BLaER1 treated with 17β-estradiol and CSF1 and Interleukin-3, amounts not matched to agents 10 nM and 100 nM (cell line): ENCODE measurements around the gene LITAF.
A peak's percentile ranks its signal among the peaks of the same experiment; 100 is the strongest.

Experiments used
- H3K27ac ChIP-seq, 11 experiments: shearing (Covaris generic); formaldehyde crosslinking; 2 replicates each; pipeline ENCODE4 v1.8.1; 2022
- H3K27me3 ChIP-seq, 11 experiments: shearing (Covaris generic); formaldehyde crosslinking; 2 replicates each; pipeline ENCODE4 v1.8.1; 2022
- H3K36me3 ChIP-seq, 11 experiments: shearing (Covaris generic); formaldehyde crosslinking; 2 replicates each; pipeline ENCODE4 v1.8.1; 2022
- H3K4me1 ChIP-seq, 10 experiments: shearing (Covaris generic); formaldehyde crosslinking; 2 replicates each; pipeline ENCODE4 v1.8.1; 2022
- H3K4me2 ChIP-seq, 11 experiments: shearing (Covaris generic); formaldehyde crosslinking; 2 replicates each; pipeline ENCODE4 v1.8.1; 2022
- H3K4me3 ChIP-seq, 10 experiments: shearing (Covaris generic); formaldehyde crosslinking; 2 replicates each; pipeline ENCODE4 v1.8.1; 2022
- H3K9ac ChIP-seq, 11 experiments: shearing (Covaris generic); formaldehyde crosslinking; 2 replicates each; pipeline ENCODE4 v1.8.1; 2022
- H3K9me3 ChIP-seq, 11 experiments: shearing (Covaris generic); formaldehyde crosslinking; replicated peaks in 1 of 11; 2 replicates each; pipeline ENCODE4 v1.8.1; 2022
- H4K20me1 ChIP-seq, 11 experiments: shearing (Covaris generic); formaldehyde crosslinking; 2 replicates each; pipeline ENCODE4 v1.8.1; 2022
- Cebpa-rat ChIP-seq, 11 experiments: shearing (Covaris generic); IDR thresholded peaks; 2 replicates each; pipeline ENCODE4 v1.8.1; 2022

The LITAF gene

DNA sequence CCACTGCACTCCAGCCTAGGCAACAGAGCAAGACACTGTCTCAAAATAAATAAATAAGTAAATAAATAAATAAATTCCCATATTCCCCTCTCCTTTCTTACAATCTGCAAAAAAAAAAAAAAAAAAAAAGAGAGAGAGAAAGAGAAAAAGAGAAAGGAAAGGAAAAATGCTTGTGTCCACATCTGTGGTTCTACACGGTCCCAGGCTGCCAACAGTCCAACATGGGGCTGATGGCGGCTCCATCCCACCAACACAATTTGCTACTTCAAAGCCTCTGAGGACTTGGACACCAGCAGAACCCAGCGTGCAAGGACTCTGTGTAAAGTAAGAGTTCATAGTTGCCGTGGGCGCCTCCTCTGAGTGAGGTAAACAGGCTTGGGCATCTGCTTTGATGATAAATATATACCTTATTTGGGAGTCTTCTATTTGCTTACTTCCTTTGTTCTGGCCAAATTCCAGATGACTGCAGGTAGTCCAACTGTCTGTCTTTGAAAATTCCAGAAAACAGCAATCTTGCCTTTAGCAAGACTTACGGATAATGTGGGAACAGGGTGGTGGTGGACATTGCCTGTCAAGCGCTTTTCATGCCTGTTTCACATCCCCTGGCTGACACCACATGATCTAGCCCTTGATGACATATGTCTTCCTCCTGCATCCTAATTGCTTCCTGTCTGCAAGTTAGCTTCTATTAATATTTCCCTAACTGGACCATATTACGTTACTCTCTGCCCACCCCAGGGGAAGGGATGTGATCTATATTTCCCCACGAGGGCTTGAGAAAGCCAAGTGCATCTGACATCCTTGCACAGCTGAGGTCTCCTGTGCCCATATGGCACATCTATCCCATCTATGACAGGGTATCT is 10.1 kb downstream of the LITAF start:
- H3K27me3 ChIP-seq = peaks cover 3 to 37% (median 18%) of the 10 kb centered on the region in 11 experiments; a peak in 14 of 22 replicates
- peaks cover 70 to 97% (median 84%) of the 10 kb centered on the region in 10 experiments for H3K4me1 ChIP-seq
- peak overlapping the region; percentile 68 to 94 (median 87) for H3K4me2 ChIP-seq
- peaks cover 0 to 74% (median 18%) of the 10 kb centered on the region in 11 experiments; a peak in 16 of 22 replicates for H3K36me3 ChIP-seq
- peaks cover 81 to 100% (median 100%) of the 10 kb centered on the region in 11 experiments for H4K20me1 ChIP-seq
- no peak overlapping the region for H3K4me3 ChIP-seq
- peaks cover 0 to 4% (median 0%) of the 10 kb centered on the region in 11 experiments; a peak in 2 of 22 replicates for H3K9me3 ChIP-seq
- peak overlapping the region in 2 of 11 experiments; percentile 32 to 52; a peak in 4 of 22 replicates for H3K9ac ChIP-seq
- peak in 4 of 11 experiments; percentile 32 to 93 (median 66); a peak in 6 of 22 replicates for TF ChIP-seq Cebpa-rat (IDR thresholded peaks at IDR 0.05)
- H3K27ac ChIP-seq = peak overlapping the region in 5 of 11 experiments; percentile 12 to 75 (median 43); a peak in 7 of 22 replicates

GRCh38 chr16:11575223-11575589 is 11.5 kb downstream of the LITAF start:
- peaks cover 0 to 30% (median 11%) of the 10 kb centered on the region in 11 experiments; a peak in 10 of 22 replicates for H3K27me3 ChIP-seq
- peaks cover 0 to 75% (median 13%) of the 10 kb centered on the region in 11 experiments; a peak in 13 of 22 replicates for H3K36me3 ChIP-seq
- no peak for TF ChIP-seq Cebpa-rat (IDR thresholded peaks at IDR 0.05)
- peaks cover 73 to 97% (median 86%) of the 10 kb centered on the region in 10 experiments for H3K4me1 ChIP-seq
- peak overlapping the region in 5 of 11 experiments; percentile 13 to 59 (median 37); a peak in 6 of 22 replicates for H3K9ac ChIP-seq
- peak overlapping the region in 1 of 10 experiments; percentile 22; a peak in 1 of 20 replicates for H3K4me3 ChIP-seq
- H3K27ac ChIP-seq = peak overlapping the region in 3 of 11 experiments; percentile 43 to 75 (median 66); a peak in 5 of 22 replicates
- H3K4me2 ChIP-seq = peak overlapping the region; percentile 68 to 94 (median 87)
- peaks cover 83 to 100% (median 100%) of the 10 kb centered on the region in 11 experiments for H4K20me1 ChIP-seq
- H3K9me3 ChIP-seq = no peaks in the 10 kb centered on the region

GRCh38 chr16:11572301-11572995 is 14.3 kb downstream of the LITAF start:
- H3K4me2 ChIP-seq = peak overlapping the region; percentile 43 to 84 (median 66)
- H3K27ac ChIP-seq = no peak overlapping the region
- peaks cover 0 to 85% (median 36%) of the 10 kb centered on the region in 11 experiments; a peak in 19 of 22 replicates for H3K36me3 ChIP-seq
- H3K9ac ChIP-seq = peak overlapping the region in 1 of 11 experiments; percentile 58; a peak in 1 of 22 replicates
- H3K27me3 ChIP-seq = peaks cover 0 to 30% (median 11%) of the 10 kb centered on the region in 11 experiments; a peak in 10 of 22 replicates
- H3K4me1 ChIP-seq = peaks cover 60 to 87% (median 72%) of the 10 kb centered on the region in 10 experiments
- peaks cover 98 to 100% (median 100%) of the 10 kb centered on the region in 11 experiments for H4K20me1 ChIP-seq
- no peak overlapping the region for H3K4me3 ChIP-seq
- no peak for TF ChIP-seq Cebpa-rat (IDR thresholded peaks at IDR 0.05)
- H3K9me3 ChIP-seq = no peaks in the 10 kb centered on the region

GRCh38 chr16:11571549-11571948 is 15.2 kb downstream of the LITAF start:
- no peak overlapping the region for H3K4me3 ChIP-seq
- H3K4me1 ChIP-seq = peaks cover 51 to 78% (median 63%) of the 10 kb centered on the region in 10 experiments
- no peaks in the 10 kb centered on the region for H3K9me3 ChIP-seq
- H3K27ac ChIP-seq = 0 out of 22 replicates have a peak overlapping the region, but pooled peaks of 1 of the 11 experiments have one; percentile 8
- H3K9ac ChIP-seq = peak overlapping the region in 3 of 11 experiments; percentile 29 to 58 (median 38); a peak in 4 of 22 replicates
- H3K4me2 ChIP-seq = peak overlapping the region; percentile 43 to 84 (median 66)
- peaks cover 98 to 100% (median 100%) of the 10 kb centered on the region in 11 experiments for H4K20me1 ChIP-seq
- TF ChIP-seq Cebpa-rat (IDR thresholded peaks at IDR 0.05) = no peak
- peaks cover 0 to 30% (median 11%) of the 10 kb centered on the region in 11 experiments; a peak in 10 of 22 replicates for H3K27me3 ChIP-seq
- peaks cover 0 to 94% (median 45%) of the 10 kb centered on the region in 11 experiments; a peak in 19 of 22 replicates for H3K36me3 ChIP-seq

GRCh38 chr16:11570806-11571205 is 15.9 kb downstream of the LITAF start:
- no peak overlapping the region for H3K4me3 ChIP-seq
- TF ChIP-seq Cebpa-rat (IDR thresholded peaks at IDR 0.05) = no peak
- H3K4me1 ChIP-seq = peaks cover 43 to 70% (median 56%) of the 10 kb centered on the region in 10 experiments
- H3K9ac ChIP-seq = no peak overlapping the region; a peak in 1 of 22 replicates
- H3K27me3 ChIP-seq = peaks cover 0 to 27% (median 11%) of the 10 kb centered on the region in 11 experiments; a peak in 10 of 22 replicates
- H4K20me1 ChIP-seq = peaks cover 99 to 100% (median 100%) of the 10 kb centered on the region in 11 experiments
- peak overlapping the region; percentile 43 to 84 (median 66) for H3K4me2 ChIP-seq
- H3K9me3 ChIP-seq = no peaks in the 10 kb centered on the region
- peaks cover 4 to 96% (median 52%) of the 10 kb centered on the region in 11 experiments; a peak in 20 of 22 replicates for H3K36me3 ChIP-seq
- peak overlapping the region in 2 of 11 experiments; percentile 8 to 23; a peak in 1 of 22 replicates for H3K27ac ChIP-seq

- H4K20me1 ChIP-seq = peaks cover 96 to 100% (median 100%) of the 10 kb centered on the region in 11 experiments
- H3K36me3 ChIP-seq = peaks cover 7 to 96% (median 56%) of the 10 kb centered on the region in 11 experiments; a peak in 20 of 22 replicates
Observed at GRCh38 chr16:11570258-11570657, 16.5 kb downstream of the LITAF start.

GRCh38 chr16:11566398-11566797 is 20.3 kb downstream of the LITAF start:
- H3K36me3 ChIP-seq = peaks cover 7 to 91% (median 55%) of the 10 kb centered on the region in 11 experiments; a peak in 20 of 22 replicates
- H3K27ac ChIP-seq = no peak overlapping the region
- H3K9ac ChIP-seq = no peak overlapping the region
- no peak for TF ChIP-seq Cebpa-rat (IDR thresholded peaks at IDR 0.05)
- peaks cover 40 to 65% (median 47%) of the 10 kb centered on the region in 10 experiments for H3K4me1 ChIP-seq
- no peaks in the 10 kb centered on the region for H3K27me3 ChIP-seq
- no peaks in the 10 kb centered on the region for H3K9me3 ChIP-seq
- H3K4me2 ChIP-seq = no peak overlapping the region
- peaks cover 93 to 100% (median 99%) of the 10 kb centered on the region in 11 experiments for H4K20me1 ChIP-seq
- H3K4me3 ChIP-seq = no peak overlapping the region

More at GRCh38 chr16:11570258-11570657, 16.5 kb downstream of the LITAF start:
- Histone ChIP-seq H3K4me1 (peaks cover 38 to 69% (median 50%) of the 10 kb centered on the region in 10 experiments), H3K4me2 (peak overlapping the region in 10 of 11 experiments; percentile 55 to 84 (median 68); a peak in 18 of 22 replicates), H3K27me3 (peaks cover 0 to 21% (median 10%) of the 10 kb centered on the region in 11 experiments; a peak in 10 of 22 replicates), H3K9me3 (no peaks in the 10 kb centered on the region), H3K9ac (no peak overlapping the region), H3K4me3 (no peak overlapping the region), H3K27ac (no peak overlapping the region)
- TF ChIP-seq Cebpa-rat (IDR thresholded peaks at IDR 0.05) = no peak

GRCh38 chr16:11565665-11566064 is 21.1 kb downstream of the LITAF start:
- Histone ChIP-seq H3K4me3 (no peak overlapping the region), H3K9me3 (no peaks in the 10 kb centered on the region), H3K36me3 (peaks cover 7 to 89% (median 55%) of the 10 kb centered on the region in 11 experiments; a peak in 20 of 22 replicates), H3K4me2 (no peak overlapping the region), H3K9ac (0 out of 22 replicates have a peak overlapping the region, but pooled peaks of 1 of the 11 experiments have one; percentile 8), H3K27ac (no peak overlapping the region), H3K4me1 (peaks cover 40 to 65% (median 47%) of the 10 kb centered on the region in 10 experiments), H4K20me1 (peaks cover 93 to 100% (median 99%) of the 10 kb centered on the region in 11 experiments), H3K27me3 (no peaks in the 10 kb centered on the region)
- no peak for TF ChIP-seq Cebpa-rat (IDR thresholded peaks at IDR 0.05)
